ENCODE data around the gene ZNF438. TPM values are rescaled to one million over a fixed set of nuclear protein-coding genes. Genes with fewer than 3 reads are reported as not detected.

The ZNF438 gene, protein sequence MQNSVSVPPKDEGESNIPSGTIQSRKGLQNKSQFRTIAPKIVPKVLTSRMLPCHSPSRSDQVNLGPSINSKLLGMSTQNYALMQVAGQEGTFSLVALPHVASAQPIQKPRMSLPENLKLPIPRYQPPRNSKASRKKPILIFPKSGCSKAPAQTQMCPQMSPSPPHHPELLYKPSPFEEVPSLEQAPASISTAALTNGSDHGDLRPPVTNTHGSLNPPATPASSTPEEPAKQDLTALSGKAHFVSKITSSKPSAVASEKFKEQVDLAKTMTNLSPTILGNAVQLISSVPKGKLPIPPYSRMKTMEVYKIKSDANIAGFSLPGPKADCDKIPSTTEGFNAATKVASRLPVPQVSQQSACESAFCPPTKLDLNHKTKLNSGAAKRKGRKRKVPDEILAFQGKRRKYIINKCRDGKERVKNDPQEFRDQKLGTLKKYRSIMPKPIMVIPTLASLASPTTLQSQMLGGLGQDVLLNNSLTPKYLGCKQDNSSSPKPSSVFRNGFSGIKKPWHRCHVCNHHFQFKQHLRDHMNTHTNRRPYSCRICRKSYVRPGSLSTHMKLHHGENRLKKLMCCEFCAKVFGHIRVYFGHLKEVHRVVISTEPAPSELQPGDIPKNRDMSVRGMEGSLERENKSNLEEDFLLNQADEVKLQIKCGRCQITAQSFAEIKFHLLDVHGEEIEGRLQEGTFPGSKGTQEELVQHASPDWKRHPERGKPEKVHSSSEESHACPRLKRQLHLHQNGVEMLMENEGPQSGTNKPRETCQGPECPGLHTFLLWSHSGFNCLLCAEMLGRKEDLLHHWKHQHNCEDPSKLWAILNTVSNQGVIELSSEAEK
- 12.5 TPM for total RNA-seq
- long read RNA-seq, partial matches to known transcripts: 5 of 29 reads
- long read RNA-seq, other reads (novel, unspliced or antisense): 24 of 29 reads

DNA sequence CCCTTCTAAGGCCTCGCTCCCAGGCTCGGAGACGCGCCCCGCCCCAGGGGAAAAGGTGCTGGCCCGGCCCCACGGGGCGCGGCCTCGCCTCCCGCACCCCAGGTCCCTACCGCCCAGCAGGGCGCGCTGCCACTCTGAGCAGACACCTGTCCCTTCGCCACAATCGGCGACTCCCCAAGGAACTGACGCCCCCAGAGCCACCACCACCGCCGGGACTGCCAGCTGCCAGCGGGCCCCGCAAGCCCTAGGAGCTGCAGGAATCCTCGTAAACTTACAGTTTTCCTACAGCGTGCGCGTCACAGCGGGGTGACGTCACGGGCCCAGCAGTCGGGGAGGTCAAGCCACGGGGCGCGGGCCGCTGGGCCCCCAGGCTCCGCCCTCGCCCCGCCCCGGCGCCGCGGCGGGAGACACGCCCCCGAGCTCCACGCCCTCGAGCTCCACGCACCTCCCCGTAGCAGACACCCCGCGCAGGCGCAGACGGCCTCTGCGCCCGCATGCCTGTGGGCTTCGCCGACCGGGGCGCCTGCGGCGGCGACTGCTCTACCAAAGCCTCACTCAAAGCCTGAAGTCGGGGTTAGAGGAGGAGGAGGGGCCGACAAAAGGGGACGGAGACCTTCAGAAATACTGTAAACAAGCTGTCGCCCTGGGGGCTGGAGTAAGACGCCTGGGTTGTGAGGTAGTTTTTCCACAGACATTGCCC, at the start of gene ZNF438:
ZNF438 (minus strand) TSS at position 308 of the 700 bp plus-strand sequence. CDS start 154,831 bp downstream, outside the sequence.
- peak; percentile 99 for DNase-seq (ENCODE audit: low spot score)
- intact Hi-C loops (cut with DNase I): loop anchor here (1.0 to 10.0 kb wide), 8 partner anchors 44 to 673 kb away; partner anchors contain the start of gene ZEB1

DNA sequence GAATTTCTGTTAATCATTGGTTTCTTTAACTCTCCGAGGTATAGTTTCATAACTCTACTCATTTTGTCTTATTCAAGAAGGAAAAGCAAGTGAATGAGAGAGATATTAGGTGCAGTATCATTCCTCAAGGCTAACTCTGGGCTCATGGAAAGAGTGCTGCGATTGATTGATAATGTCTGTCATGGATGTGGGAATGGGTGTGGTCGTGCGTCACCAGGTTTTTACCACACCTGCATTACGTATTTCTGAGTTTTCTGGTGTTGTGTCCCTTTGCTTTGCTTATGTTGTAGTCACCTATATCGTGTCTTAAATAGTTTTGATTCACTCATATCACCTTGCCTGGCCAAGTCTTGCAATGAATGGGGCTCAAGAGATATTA, 44.9 kb upstream of the ZNF438 start:
- intact Hi-C loops (cut with DNase I): loop anchor here (5.0 kb wide), 1 partner anchor 289 kb away; no protein-coding TSS in a partner anchor
- DNase-seq (ENCODE audit: low spot score): no peak

DNA sequence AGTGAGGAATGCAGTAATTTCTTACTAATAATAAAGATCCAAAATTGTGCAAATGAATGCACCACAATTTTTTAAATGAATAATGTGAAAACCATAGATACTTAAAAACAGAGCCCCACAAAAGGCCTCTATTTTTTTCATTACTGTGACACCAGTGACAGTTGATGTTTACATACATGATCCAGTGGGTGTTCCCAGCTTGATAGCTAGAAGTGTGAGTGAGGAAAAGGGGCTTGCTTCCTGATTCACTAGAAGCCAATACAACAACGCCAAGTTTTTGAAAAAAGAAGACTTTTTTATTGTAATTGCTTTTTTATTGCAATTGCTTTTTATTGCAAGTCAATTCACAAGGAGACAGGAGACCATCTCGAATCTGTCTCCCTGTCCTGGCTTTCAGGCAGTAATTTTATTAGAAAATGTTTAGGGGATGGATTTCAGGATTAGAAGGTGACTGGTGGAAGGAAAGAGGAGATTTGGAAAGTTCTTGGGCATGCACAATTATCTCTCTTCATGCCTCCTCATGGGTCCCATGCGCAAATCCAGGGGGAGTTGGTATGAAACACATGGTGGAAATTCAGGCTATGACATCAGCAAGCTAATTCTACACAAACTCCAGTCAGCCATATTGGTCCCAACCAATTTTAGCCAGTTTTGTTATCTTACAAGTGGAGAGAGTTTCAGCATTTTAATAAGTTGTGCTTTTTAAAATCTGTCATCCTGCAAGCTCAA, 44.4 kb upstream of the ZNF438 start:
- intact Hi-C loops (cut with DNase I): loop anchor here (5.0 kb wide), 1 partner anchor 289 kb away; no protein-coding TSS in a partner anchor

DNA sequence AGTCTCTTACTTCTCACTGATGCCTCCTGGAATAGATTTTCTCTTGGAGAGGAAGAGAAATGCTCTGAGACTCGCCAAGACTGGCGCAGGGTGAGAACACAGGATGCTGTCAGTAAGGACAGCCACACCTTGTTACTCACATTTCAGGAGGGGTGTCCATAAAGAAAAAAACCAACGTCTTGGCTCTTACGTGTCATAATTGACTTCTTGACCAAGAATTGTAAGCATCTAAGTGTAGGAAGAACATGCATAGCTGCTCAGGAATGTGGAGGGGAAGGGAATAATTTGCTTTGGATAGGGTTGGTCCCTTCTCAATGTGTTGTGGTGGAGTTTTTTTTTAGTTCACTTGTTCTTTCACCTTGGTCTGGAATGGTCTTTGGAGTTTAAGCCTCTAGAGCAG, 43.8 kb upstream of the ZNF438 start:
- intact Hi-C loops (cut with DNase I): loop anchor here (5.0 kb wide), 1 partner anchor 288 kb away; no protein-coding TSS in a partner anchor
- DNase-seq (ENCODE audit: low spot score): no peak

More for the DNA sequence above, 44.4 kb upstream of the ZNF438 start:
- DNase-seq (ENCODE audit: low spot score): no peak

DNA sequence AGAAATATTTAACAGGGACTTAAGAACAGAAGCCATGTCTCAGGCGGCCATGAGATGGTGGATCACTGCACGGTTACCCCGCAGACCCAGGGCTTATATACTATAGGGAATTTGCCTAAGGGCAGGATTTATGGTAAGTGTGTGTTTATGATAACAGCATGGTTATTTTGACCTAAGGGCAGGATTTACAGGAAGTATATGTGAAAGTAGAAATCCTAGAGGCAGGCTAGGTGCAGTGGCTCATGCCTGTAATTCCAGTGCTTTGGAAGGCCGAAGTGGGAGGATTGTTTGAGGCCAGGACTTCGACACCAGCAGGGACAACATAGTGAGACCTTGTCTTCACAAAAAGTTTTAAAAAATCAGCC, 43.0 kb upstream of the ZNF438 start:
- intact Hi-C loops (cut with DNase I): loop anchor here (5.0 kb wide), 1 partner anchor 287 kb away; no protein-coding TSS in a partner anchor
- DNase-seq (ENCODE audit: low spot score): no peak

DNA sequence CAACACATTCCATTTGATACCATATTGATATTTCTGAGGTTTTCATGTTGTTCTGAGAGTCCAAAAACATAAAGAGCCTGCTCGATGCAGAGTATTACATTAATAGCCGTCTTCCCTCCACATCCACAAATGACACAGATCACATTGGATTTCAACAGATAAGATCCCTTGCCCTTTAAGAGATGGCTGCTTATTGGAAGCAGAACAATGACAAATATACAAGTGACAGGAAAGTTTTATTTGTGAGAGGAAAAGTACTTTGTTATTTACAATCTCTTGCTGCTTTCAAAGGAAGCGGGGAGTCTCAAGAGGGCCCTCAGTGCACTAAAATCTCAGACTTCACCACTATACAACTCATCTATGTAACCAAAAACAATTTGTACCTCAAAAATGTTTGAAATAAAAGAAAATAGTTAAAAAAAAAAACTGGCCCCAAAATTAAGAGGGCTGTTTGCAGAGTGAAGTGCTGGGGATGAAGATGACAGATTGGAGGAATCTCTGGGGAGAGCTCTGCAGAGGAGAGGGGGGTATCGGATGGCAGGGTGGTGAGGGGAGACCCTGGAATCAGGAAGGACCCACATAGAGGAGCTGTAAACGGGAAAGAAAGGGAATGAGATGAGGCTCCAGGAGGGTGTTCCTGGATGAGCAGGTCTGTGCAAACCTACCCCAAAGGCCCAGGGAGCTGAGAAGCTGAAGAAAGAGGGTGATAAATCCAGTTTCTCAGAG, 42.5 kb upstream of the ZNF438 start:
- DNase-seq (ENCODE audit: low spot score): no peak
- intact Hi-C loops (cut with DNase I): no loop called here

DNA sequence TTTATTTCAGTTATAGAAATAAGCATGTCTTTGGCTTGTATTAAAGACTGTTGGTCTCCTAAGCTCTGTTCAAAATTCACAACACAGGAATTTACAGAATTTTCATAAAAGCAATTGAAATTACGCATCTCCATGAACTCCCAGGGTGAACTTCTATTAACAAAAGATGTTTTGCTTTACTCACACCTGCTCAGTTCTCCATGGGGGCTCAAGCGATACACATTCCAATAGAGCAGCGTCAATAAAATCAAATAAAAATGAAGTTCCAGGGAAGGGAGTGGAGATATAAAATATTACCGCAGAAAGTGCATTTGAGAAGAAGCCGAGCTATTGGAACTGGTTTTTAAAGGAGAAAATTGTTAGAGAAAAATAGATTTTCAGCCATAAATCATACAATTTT, 41.5 kb upstream of the ZNF438 start:
- intact Hi-C loops (cut with DNase I): no loop called here

DNA sequence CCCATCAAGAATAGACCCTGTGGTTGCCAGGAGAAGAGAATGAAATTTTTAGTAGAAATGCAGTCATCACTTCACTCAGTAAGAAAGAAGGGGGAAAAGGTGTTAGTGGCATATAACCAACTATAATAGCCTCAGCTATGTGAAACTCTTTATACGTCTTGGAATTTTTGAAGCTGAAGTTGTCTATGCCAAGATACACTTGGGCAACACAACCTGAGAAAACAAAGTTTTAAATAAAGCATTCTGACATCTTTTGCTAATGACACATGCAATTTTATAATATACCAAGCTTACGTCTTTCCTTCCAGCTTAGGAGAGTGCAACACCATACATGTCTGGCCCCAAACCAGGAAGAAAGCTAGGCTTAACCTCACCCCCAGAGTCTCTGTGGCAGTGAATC, 40.8 kb upstream of the ZNF438 start:
- intact Hi-C loops (cut with DNase I): no loop called here
- DNase-seq (ENCODE audit: low spot score): no peak

More for the DNA sequence above, 41.5 kb upstream of the ZNF438 start:
- DNase-seq (ENCODE audit: low spot score): no peak

DNA sequence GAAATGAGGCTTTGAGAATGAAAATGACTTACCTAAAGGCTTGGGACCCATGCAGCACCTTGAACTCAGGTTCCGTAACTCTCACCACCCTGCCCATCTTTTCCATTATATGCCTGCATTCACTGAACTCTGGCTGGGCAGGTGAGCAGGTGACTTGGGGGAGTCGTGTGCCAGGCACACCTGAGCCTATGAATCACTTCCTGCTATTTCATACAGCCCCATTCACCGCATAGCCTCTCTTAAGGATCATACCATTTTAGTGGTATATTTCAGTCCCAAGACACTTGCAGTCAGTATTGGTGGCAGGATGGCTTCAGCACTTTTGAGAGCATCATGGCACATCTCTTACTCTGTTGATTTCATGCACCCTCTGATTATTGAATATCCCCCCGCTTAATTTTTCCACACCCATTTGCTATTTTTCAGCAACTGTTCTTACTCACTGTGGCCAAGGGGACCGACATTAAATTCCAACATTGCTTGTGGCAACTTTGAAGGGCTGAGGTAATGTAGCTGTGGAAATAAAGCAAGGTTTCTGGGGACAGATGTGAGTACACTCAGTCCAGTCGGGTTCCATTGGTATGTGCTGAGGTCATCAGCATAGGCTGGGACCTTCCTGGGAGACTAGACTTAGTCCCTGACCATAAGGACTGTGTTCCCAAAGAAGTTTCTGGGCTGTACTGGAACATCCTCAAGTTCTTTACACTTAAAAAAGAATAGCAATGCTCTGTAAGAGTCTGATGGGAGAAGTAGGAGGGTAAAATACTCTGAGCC, 39.8 kb upstream of the ZNF438 start:
- DNase-seq (ENCODE audit: low spot score): no peak
- intact Hi-C loops (cut with DNase I): no loop called here

DNA sequence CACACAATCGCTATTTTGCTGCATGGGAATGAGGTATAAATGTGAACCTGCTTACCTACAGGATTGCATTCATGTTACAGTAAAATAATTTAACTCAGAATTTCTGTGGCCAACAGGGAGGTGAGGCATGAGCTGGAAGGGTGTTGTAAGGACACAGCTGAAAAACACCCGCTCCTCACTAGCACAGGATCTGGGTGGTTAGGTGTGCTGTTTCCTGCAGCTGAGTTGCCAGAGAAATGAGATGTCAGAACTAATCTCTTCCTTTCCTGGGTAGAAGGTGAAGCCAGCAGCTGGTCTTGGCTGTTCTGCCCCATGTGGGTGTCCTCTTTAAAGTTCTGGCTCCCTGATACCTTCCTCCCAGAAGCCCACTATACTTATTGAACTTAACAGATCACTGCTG, 39.0 kb upstream of the ZNF438 start:
- intact Hi-C loops (cut with DNase I): no loop called here
- DNase-seq (ENCODE audit: low spot score): no peak

DNA sequence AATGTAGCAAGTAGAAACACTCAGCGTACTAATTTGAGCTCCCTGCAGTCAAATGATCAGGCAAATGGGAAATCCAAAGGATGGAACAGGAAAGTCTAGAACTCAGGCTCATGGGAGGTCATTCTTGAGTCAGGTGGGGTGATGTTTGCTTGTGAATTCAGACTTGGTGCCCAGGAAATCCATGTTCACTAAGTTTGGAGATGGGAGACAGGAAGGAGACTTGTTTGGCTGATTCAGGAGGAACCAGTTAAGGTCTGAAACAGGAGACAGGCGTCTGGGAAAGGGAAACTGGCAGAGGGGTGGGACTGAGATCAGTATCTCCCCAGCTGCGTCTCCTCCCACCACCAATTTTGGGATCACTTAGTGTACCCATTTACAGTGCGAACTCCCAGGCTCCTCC, 38.4 kb upstream of the ZNF438 start:
- intact Hi-C loops (cut with DNase I): no loop called here

DNA sequence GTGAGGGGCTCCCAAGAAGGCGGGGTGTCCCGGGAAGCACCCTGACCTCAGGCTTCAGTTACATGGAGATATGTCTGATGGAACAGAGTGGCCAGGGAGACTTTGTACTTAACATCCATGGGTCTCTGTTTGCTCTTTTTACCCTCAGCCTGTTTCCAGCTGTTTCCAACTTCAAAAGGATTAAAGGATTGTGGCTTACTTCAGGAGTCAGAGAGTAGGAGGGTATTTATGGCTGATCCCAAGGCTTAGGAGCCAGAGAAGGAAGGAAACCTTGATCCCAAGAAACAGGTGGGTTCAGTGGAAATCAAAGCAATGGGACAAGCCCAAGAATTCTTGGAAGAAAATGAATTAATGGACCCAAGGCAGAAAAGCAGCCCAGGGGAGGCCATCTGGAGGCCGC, 37.7 kb upstream of the ZNF438 start:
- intact Hi-C loops (cut with DNase I): no loop called here

More for the DNA sequence above, 38.4 kb upstream of the ZNF438 start:
- DNase-seq (ENCODE audit: low spot score): no peak

DNA sequence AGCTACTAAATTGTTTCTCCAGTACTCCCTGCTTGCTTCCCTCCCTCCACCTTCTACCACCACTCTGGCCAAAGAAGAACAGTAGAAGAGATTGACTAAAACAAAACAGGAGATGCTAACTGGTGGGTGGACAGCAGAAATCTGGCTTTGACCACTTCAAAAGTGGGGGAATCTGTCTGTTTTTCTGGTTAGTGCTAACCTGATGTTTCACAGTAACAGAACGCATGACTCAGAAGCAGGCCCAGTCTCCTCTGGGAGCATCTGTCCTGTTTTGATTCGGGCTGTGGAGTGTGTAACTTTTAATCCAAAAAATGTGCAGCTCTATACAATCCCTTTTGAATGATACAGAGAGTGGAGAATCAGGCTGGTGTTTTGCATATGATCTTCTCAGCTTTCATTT, 32.7 kb upstream of the ZNF438 start:
- no peak for DNase-seq (ENCODE audit: low spot score)
- intact Hi-C loops (cut with DNase I): loop anchor here (5.0 kb wide), 1 partner anchor 88 kb away; no protein-coding TSS in a partner anchor

More for the DNA sequence above, 37.7 kb upstream of the ZNF438 start:
- DNase-seq (ENCODE audit: low spot score): no peak

DNA sequence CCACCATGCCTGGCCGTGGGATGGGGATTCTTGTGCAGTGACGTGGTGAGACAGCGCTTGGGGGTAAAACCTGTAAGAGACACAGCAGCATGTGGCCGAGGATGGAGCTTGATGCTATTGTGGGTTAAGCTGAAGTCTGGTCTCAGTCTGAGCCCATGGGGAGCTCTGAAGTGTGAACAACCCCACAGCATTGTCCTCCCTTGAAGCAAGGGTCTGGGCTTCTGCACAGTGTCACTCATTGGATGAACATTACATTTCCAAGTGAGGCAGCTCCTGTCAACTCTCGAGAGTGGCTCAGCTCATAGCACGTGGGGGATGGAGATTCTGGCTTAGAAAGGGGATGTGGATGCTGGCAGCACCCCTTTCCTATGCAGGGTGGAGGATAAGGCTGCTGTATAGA, 32.2 kb upstream of the ZNF438 start:
- DNase-seq (ENCODE audit: low spot score): no peak
- intact Hi-C loops (cut with DNase I): loop anchor here (5.0 kb wide), 1 partner anchor 88 kb away; no protein-coding TSS in a partner anchor

DNA sequence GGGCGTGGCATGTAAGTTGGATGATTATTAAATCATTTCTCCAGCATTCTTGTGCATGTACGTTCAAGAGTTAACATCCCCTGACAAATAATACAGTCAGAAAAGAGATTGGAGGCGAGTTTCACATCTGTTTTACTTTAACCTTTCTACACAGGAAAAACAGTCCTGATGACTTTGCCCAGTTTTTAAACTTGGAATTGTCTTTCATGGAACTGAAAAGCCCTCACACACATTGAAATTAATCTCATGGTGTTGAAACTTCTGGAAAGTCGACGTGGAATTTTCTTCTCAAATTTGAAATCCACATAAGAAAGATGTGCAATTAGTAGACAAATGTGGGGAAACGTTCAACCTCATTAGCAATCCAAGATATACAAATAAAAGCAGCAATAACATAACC, 31.2 kb upstream of the ZNF438 start:
- intact Hi-C loops (cut with DNase I): loop anchor here (5.0 kb wide), 1 partner anchor 89 kb away; no protein-coding TSS in a partner anchor
- DNase-seq (ENCODE audit: low spot score): no peak

DNA sequence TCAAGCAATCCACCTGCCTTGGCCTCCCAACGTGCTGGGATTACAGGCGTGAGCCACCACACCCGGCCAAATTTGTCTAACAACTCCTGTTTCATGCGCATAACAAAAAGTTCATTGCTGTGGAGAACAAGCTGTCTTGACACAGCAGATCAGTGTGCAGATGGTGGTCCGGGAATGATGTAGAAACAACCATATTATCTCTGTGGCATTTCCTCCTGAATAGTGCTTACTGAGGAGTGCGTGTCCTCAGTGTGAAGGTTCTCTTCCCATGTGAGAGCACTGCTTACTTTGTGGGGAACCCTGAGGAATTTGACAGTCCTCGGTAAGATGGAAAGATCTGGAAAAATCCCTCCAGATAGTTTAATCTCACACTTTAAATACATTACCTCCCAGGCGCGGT, 30.3 kb upstream of the ZNF438 start:
- intact Hi-C loops (cut with DNase I): loop anchor here (5.0 kb wide), 1 partner anchor 90 kb away; no protein-coding TSS in a partner anchor
- DNase-seq (ENCODE audit: low spot score): no peak

Measured in cardiac septum (tissue), 1 donor.